Astrocyte (in vitro differentiated cells and primary cell): ENCODE measurements around the gene CHERP. TPM values are rescaled to one million over a fixed set of nuclear protein-coding genes. Genes with fewer than 3 reads are reported as not detected.

Experiments
- DNase-seq: peaks from one replicate; pipeline ENCODE4 v3.0.0-alpha.2; 2010; ENCODE audit warnings: low read depth
- FAIRE-seq: peaks from 2 replicates; lab custom pipeline; 2011; peaks lifted over from hg19 to GRCh38; lab: Jason Lieb, UNC
- H2AFZ ChIP-seq: 2 replicates; pipeline ENCODE4 v1.6.0; 2012; ENCODE audit warnings: low read depth, low read length, inconsistent platforms
- H3K27ac ChIP-seq: 2 replicates; pipeline ENCODE4 v1.5.1; 2011; ENCODE audit warnings: low read depth, low read length, inconsistent platforms
- H3K27me3 ChIP-seq: 2 replicates; pipeline ENCODE4 v1.6.0; 2011; ENCODE audit warnings: low read length, inconsistent platforms; ENCODE audit not compliant: insufficient read depth
- H3K36me3 ChIP-seq: 2 replicates; pipeline ENCODE4 v1.5.1; 2011; ENCODE audit warnings: low read length, inconsistent platforms; ENCODE audit not compliant: insufficient read depth
- H3K4me1 ChIP-seq: 2 replicates; pipeline ENCODE4 v1.5.1; 2011; ENCODE audit warnings: low read length, inconsistent platforms; ENCODE audit not compliant: insufficient read depth
- H3K4me2 ChIP-seq: 2 replicates; pipeline ENCODE4 v1.6.0; 2012; ENCODE audit warnings: low read length, inconsistent platforms
- H3K4me3 ChIP-seq: 2 replicates; pipeline ENCODE4 v1.5.1; 2011; ENCODE audit warnings: low read depth, mild to moderate bottlenecking, low read length, inconsistent platforms; ENCODE audit not compliant: insufficient read depth
- H3K79me2 ChIP-seq: 2 replicates; pipeline ENCODE4 v1.6.0; 2012; ENCODE audit warnings: mild to moderate bottlenecking, low read length, inconsistent platforms; ENCODE audit not compliant: insufficient read depth
- H3K9ac ChIP-seq: 2 replicates; pipeline ENCODE4 v1.6.0; 2012; ENCODE audit warnings: mild to moderate bottlenecking, low read length, inconsistent platforms
- H3K9me3 ChIP-seq: 2 replicates; pipeline ENCODE4 v1.5.1; 2012; ENCODE audit warnings: low read depth, mild to moderate bottlenecking, low read length, inconsistent platforms; ENCODE audit not compliant: insufficient read depth
- H4K20me1 ChIP-seq: 2 replicates; pipeline ENCODE4 v1.6.0; 2012; ENCODE audit warnings: low read length, inconsistent platforms; ENCODE audit not compliant: insufficient read depth
- H3K27ac Mint-ChIP-seq: one replicate; pipeline ENCODE4 v1.8.0; 2021; ENCODE audit warnings: mild to moderate bottlenecking, mixed read lengths; ENCODE audit not compliant: unreplicated experiment
- H3K27me3 Mint-ChIP-seq: one replicate; pipeline ENCODE4 v1.8.0; 2021; ENCODE audit warnings: low read depth, mixed read lengths; ENCODE audit not compliant: unreplicated experiment
- H3K36me3 Mint-ChIP-seq: one replicate; pipeline ENCODE4 v1.8.0; 2021; ENCODE audit warnings: low read depth, mixed read lengths; ENCODE audit not compliant: unreplicated experiment
- H3K4me1 Mint-ChIP-seq: one replicate; pipeline ENCODE4 v1.8.0; 2021; ENCODE audit warnings: low read depth, mixed read lengths; ENCODE audit not compliant: unreplicated experiment
- H3K4me3 Mint-ChIP-seq: one replicate; pipeline ENCODE4 v1.8.0; 2021; ENCODE audit warnings: mild to moderate bottlenecking, moderate library complexity, mixed read lengths; ENCODE audit not compliant: unreplicated experiment
- H3K9me3 Mint-ChIP-seq: one replicate; pipeline ENCODE4 v1.8.0; 2021; ENCODE audit warnings: mild to moderate bottlenecking, mixed read lengths; ENCODE audit not compliant: unreplicated experiment
- EZH2 ChIP-seq: IDR thresholded peaks from 2 replicates; pipeline ENCODE4 v1.6.1; 2012; ENCODE audit warnings: mild to moderate bottlenecking, low read length, inconsistent platforms; ENCODE audit not compliant: insufficient read depth
- total RNA-seq: library from RNA; stranded (reverse); gene quantifications from 2 replicates; pipeline ENCODE4 v1.2.1, GENCODE V29; 2021
- TF ChIP-seq, protein P1 (sequence below): IDR thresholded peaks from 2 replicates; pipeline ENCODE4 v1.5.1; 2011; ENCODE audit warnings: low read depth, mild to moderate bottlenecking, inconsistent platforms, low read length, moderate library complexity; ENCODE audit not compliant: insufficient read depth

Gene CHERP
- total RNA-seq, 1 donor from 2014 or later, result 45.3 TPM

DNA sequence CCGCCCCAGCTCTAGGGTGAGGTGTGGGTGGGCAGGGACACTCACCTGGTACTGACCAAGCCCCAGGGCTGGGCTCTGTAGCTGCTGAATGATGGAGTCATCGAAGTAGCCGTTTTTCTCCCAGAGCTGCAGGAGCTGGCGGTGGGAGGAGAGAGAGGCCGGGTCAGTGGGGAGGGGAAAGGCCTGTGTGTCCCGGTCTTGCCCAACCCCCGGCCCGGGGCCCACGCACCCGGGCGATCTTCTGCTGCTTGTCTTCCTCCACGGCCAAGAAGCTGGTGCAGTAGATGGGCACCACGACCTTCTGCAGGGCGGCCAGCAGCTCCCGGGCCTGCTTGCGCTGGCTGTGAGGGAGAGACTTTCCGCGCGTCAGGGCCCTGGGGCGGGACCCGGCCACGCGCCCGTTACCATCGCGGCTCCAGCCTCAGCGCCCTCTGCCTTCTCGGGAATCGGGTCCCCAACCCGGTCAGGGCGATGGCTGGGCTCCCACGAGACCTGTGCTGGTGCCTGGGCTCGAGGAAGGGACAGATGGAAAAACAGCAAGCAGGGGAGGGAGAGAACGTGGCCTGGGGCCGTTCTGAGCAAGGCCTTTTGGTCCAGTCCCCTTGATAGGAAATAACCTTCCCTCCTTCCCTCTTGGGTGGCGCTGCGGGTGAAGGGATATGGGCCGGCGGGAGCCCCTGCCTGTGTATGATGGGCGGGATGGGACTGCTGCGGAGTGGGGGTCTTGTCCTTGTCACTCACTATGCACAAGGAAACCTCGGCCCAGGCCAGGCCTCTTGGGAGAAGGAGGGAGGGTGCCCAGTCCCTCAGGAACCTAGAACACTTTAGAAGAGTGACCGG is 11.5 kb downstream of the CHERP start:
- H3K27me3 ChIP-seq, result no peaks in the 10 kb centered on the region
- Mint-ChIP-seq H3K27ac (no peak overlapping the region), H3K4me3 (no peak overlapping the region), H3K27me3 (no peaks in the 10 kb centered on the region), H3K4me1 (no peaks in the 10 kb centered on the region), H3K9me3 (no peaks in the 10 kb centered on the region), H3K36me3 (peaks cover 21% of the 10 kb centered on the region)
- H3K4me2 ChIP-seq, result no peak overlapping the region
- no peaks in the 10 kb centered on the region for H3K4me1 ChIP-seq
- no peak for DNase-seq
- no peak overlapping the region for H2AFZ ChIP-seq
- no peak for FAIRE-seq
- H3K79me2 ChIP-seq, result peaks cover 17% of the 10 kb centered on the region
- no peak for TF ChIP-seq EZH2
- TF ChIP-seq, protein P1, sequence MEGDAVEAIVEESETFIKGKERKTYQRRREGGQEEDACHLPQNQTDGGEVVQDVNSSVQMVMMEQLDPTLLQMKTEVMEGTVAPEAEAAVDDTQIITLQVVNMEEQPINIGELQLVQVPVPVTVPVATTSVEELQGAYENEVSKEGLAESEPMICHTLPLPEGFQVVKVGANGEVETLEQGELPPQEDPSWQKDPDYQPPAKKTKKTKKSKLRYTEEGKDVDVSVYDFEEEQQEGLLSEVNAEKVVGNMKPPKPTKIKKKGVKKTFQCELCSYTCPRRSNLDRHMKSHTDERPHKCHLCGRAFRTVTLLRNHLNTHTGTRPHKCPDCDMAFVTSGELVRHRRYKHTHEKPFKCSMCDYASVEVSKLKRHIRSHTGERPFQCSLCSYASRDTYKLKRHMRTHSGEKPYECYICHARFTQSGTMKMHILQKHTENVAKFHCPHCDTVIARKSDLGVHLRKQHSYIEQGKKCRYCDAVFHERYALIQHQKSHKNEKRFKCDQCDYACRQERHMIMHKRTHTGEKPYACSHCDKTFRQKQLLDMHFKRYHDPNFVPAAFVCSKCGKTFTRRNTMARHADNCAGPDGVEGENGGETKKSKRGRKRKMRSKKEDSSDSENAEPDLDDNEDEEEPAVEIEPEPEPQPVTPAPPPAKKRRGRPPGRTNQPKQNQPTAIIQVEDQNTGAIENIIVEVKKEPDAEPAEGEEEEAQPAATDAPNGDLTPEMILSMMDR, result no peak
- H3K9ac ChIP-seq, result no peak overlapping the region
- peaks cover 37% of the 10 kb centered on the region for H3K36me3 ChIP-seq
- no peak overlapping the region for H3K4me3 ChIP-seq
- H4K20me1 ChIP-seq, result peaks cover 55% of the 10 kb centered on the region
- H3K9me3 ChIP-seq, result no peaks in the 10 kb centered on the region
- H3K27ac ChIP-seq, result no peak overlapping the region

DNA sequence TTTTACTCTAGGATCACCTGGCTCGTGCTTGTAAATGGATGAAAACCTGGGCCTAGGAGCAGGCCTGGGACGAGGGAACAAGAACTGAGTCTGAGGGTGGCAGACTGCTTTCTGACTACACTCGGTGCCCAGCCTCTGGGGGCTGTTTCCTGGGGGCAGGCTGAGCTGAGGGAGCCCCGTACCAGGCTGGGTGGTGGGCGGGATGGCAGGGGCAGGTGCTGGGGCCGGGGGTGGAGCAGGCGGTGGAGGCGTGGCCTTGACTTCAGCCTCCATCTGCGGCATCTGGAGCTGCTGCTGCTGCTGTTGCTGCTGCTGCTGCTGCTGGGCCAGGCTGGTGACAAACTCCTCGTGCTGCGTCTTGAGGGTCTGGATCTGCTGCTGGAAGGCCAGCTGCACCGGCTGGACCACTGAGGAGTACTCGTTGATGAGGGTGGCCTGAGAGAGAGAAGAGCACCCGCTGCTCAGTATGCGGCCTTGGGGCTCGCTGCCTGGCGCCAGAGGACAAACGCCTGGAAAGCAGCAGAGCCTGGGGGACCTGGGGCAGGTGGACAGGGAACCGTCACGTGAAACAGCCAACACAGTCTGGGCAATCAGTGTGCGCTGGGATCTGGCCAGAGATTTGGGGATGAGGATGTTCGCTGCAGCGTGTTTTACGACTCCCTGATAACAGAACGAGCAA is 12.6 kb downstream of the CHERP start:
- Mint-ChIP-seq H3K9me3 (no peaks in the 10 kb centered on the region), H3K27me3 (no peaks in the 10 kb centered on the region), H3K4me1 (no peaks in the 10 kb centered on the region), H3K4me3 (no peak overlapping the region), H3K27ac (no peak overlapping the region), H3K36me3 (peaks cover 20% of the 10 kb centered on the region)
- no peaks in the 10 kb centered on the region for H3K4me1 ChIP-seq
- H3K4me2 ChIP-seq, result no peak overlapping the region
- no peak for DNase-seq
- H3K79me2 ChIP-seq, result peaks cover 13% of the 10 kb centered on the region
- peaks cover 43% of the 10 kb centered on the region for H4K20me1 ChIP-seq
- FAIRE-seq, result no peak
- H3K27me3 ChIP-seq, result no peaks in the 10 kb centered on the region
- TF ChIP-seq, protein P1, result no peak
- TF ChIP-seq EZH2, result no peak
- H3K9ac ChIP-seq, result no peak overlapping the region
- H3K4me3 ChIP-seq, result no peak overlapping the region
- H3K9me3 ChIP-seq, result no peaks in the 10 kb centered on the region
- no peak overlapping the region for H3K27ac ChIP-seq
- peaks cover 37% of the 10 kb centered on the region for H3K36me3 ChIP-seq
- no peak overlapping the region for H2AFZ ChIP-seq
